Measurements from ENCODE around the gene SCYGR2.

GRCh38 chr2:227562581-227562980, 36.1 kb upstream of the SCYGR2 start:
- TF ChIP-seq POLR2A (IDR thresholded peaks at IDR 0.05) (no peak), CTCF (IDR thresholded peaks at IDR 0.05) (no peak)

Data from uterus (tissue), 2 donors.